Non-pigmented ciliary epithelial cell (primary cell): ENCODE measurements around the gene B4GALNT3.

ENCODE experiments used
- DNase-seq: peaks from one replicate; pipeline ENCODE4 v3.0.0-alpha.2; 2010; ENCODE audit warnings: low read depth

Gene B4GALNT3

DNA sequence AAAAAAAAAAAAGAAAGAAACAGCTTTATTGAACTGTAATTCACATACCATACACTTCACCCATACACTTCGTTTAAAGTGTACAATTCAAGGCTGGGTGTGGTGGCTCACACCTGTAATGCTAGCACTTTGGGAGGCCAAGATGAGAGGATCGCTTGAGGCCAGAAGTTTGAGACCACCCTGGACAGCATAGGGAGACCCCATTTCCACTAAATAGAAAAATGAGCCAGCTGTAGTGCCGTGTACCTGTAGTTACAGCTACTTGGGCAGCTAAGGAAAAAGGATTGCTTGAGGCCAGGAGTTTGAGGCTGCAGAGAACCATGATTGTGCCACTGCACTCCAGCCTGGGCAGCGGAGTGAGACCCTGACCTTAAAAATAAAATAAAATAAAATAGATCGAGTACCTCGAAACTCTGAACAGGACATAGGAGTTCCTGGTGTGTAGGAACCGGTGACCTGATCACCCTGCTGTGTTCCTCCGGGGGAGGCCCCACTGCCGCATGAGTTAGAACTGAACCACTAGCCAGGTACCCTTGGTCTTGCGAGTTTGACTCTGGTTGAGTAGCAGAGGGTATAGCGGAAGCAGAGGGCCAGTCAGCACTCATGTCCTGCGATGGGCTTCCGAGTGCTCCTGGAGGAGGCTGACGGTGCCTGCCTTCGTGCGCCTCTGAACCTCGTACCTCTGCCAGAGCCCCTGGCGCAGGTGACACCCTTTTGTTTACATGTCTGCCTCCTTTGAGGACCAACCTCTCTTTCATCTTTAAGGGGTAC lies 80.0 kb downstream of the B4GALNT3 start:
- no peak for DNase-seq

DNA sequence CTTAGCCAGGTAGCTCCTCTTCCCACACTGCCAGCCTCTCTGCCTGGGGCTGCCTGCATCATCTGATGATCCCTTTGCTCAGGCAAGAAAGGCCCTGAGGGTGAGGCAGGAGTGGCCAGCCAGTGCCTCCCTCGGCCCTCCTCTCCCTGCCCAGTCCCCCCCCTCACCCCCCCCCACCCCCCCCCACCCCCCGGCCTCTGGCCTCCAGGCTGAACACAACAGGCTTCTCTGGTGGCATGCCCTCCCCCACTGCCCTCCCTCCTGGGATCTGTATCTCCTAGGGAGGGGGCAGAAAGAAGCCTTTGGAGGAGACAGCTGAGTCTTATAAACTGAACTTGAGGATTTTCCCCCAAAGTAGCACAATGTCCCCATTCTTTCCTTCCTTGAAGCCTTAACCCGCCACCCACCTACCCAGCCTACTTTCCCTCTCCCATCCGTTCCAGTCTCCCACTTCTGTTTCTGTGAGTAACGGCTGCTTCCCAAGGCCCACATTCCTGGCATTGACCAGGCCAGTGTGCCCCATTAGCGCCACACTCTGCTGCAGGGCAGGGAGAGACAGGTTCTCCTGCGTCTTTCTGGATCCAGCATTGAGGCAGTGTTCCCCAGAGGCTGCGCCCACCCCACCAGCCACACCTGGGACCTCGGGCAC lies 82.1 kb downstream of the B4GALNT3 start:
- no peak for DNase-seq

DNA sequence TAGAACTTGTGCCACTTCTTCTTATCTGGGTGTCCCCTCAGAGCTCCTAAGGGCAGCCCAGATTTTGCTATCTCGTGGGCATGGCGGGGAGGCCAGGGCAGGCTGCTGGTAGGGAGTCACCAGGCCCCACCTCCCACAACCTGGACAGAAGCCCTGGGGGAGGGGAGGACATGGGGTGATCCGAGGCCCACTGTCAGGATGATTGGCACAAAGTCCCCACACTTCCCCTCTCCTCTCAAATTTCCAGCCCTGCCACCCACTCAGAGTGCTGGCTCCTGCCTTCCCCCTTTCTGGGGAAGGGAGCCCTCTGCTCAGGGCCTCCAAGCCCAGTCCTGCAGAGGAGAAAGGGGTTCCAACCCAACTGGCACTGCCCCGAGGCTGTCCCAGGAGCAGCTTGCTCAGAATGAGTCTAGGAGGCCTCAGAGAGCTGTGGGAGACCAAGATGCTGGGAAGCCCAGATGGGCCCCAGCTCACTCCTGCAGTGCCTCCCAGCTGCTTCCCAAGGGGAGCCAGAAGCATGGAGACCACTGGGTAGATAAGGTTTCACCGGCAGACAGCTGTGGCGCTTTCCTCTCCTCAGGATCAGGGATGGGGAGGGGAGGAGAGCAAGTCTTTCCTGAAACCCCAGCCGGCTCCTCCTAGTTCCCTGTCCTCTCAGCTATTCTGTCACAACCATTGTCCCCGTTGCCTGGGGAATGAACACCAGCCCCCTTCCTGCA lies 82.8 kb downstream of the B4GALNT3 start:
- DNase-seq = no peak

DNA sequence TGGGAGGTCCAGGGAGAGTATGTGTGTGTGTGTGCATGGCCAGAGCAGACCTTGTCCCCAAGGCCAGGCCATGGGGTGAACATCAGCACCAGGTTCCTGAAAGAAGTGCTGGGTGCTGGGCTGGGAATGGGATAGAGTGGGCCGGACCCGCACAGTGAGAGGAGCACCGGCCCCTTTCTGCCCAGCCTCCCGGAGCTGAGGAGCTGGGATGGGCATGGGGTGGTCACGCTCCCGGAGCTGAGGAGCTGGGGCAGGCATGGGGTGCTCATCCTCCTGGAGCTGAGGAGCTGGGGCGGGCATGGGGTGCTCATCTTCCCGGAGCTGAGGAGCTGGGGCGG lies 83.3 kb downstream of the B4GALNT3 start:
- DNase-seq = no peak

DNA sequence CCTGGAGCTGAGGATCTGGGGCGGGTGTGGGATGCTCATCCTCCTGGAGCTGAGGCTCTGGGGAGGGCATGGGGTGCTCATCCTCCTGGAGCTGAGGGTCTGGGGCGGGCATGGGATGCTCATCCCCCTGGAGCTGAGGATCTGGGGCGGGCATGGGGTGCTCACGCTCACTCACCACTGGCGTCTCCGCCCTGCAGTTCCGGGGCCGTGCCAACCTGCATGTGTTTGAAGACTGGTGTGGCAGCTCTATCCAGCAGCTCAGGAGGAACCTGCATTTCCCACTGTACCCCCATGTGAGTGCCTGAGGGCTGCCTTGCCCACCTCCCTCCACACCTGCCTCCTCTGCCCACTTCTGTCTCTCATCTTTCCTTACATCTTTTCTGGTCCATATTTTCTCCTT lies 84.4 kb downstream of the B4GALNT3 start:
- DNase-seq = no peak

DNA sequence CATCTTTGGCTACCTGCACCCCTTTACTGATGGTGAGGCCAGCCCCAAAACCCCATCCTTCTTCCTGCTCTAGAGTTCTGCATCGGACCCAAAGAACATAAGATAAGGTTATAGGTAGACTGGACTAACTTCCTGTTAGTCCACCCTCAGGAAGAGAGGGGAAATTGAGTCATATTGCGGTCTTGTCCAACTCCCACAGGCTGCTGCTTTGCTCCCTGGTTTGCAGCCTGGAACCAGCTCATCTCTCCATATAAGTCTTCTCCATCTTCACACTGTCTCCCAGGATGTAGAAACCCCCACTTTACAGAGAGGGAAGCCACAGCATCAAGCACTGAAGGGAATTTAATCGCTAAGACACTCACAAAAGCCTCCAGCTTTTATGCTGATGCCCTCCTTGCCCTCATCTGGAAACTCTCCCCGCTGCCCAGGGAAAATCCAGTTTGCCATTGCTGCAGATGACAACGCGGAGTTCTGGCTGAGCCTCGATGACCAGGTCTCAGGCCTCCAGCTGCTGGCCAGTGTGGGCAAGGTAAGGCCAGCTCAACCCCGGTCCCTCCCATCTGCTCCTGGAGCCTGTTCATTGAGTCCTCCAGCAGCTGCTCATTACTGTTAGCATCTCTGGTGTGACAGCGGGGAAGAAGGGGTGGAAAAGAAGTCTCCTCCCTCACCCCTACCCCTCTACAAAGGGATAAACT lies 85.3 kb downstream of the B4GALNT3 start:
- DNase-seq = no peak

DNA sequence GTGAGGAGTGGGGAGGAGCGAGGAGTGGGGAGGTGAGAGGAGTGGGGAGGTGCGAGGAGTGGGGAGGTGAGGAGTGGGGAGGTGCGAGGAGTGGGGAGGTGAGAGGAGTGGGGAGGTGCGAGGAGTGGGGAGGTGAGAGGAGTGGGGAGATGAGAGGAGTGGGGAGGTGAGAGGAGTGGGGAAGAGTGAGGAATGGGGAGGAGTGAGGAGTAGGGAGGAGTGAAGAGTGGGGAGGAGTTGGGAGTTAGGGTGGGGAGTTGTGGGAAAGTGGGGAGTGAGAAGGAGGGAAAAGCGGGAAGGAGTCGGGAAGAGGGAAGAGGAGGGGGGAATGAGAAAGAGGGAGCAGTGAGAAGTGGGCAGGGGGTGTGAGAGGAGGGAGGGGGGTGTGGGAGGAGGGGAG lies 86.1 kb downstream of the B4GALNT3 start:
- no peak for DNase-seq

DNA sequence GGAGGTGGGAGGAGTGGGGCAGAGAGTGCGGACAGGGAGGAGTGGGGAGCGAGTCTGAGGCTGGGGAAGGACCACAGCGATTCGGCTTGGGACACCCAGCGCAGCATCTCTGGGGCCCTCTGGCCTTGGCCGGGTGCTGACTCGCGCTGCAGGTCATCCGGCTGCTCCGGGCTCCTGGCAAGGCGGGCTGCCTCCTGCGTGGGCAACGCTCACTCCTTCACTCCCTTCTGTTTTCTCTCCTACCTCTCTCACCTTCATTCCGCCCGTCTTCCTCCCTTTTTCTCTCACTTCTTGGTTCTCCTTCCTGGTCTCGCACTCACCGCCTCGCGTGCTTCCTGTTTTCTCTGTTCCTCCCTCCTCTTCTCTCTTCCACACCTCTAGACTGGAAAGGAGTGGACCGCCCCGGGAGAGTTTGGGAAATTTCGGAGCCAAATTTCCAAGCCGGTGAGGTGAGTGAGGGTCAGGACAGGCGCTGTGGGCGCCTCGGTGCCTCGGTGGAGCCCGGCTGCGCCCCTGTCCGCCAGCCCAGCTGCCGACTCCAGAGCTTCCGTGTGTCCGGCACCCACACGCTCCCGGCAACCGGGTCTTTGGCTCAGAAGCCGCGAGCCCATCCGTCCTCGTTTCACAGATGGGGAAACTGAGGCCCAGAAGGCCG lies 86.7 kb downstream of the B4GALNT3 start:
- no peak for DNase-seq

DNA sequence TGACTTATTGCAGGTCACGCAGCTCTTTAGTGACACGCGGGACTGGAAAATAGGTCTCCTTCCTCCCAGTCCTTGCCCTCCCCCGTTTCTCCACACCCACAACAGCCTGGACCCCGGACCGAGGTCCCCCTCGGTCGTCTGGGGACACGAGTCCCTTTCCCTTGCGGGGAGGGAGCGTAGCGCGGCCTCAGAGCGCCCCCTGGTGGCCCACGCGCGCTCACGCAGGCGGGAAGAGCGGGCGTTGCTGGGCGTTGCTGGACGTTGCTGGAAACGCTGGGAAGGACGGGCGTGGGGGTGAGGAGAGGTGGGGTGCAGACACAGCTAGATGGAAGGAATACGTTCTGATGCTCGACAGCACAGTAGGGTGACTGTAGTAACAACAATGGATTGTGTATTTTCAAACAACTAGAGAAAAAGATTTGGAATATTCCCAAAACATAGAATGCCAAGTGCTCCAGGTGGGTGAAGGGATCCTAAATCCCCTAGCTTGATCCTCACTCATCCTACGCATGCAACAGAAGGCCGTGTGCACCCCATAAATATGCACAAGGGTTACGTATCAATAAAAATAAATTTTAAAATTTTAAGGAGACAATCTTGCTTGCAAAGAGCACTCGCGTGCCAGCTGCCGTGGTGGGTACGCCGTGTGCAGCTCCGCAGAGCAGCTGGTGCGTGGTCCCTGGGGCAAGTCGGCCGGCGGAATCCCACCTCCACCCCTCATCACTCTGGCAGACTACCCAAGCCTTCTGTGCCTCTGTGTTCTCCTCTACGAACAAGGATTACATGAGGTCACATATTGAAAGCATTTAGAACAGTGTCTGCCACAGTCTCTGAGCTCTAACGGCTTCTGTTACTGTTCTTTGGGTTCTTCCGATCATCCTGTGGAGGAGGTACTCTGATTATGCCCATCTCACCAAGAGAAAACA lies 87.4 kb downstream of the B4GALNT3 start:
- no peak for DNase-seq

DNA sequence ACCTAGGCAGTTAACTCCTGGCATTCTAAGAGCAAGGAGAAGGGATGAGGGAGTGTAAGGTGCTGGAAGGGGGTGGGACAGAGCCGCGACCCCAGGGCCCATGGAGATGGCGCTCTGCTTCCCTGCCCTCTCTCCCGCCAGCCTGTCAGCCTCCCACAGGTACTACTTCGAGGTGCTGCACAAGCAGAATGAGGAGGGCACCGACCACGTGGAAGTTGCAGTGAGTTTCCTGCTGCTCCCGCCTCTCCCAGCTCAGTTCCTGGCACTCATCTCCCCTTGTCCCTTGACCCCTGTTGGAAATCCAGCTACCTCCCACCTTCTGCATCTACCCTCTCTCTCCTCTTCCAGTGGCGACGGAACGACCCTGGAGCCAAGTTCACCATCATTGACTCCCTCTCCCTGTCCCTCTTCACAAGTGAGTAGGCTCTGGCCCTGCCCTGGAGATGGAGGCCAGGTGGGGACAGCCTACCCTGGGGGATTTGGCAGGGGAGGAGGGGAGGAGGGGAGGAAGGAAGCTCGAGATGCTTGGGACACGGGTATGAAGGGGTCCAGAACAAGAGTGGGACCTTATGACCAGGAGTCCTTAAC lies 88.2 kb downstream of the B4GALNT3 start:
- DNase-seq = no peak

DNA sequence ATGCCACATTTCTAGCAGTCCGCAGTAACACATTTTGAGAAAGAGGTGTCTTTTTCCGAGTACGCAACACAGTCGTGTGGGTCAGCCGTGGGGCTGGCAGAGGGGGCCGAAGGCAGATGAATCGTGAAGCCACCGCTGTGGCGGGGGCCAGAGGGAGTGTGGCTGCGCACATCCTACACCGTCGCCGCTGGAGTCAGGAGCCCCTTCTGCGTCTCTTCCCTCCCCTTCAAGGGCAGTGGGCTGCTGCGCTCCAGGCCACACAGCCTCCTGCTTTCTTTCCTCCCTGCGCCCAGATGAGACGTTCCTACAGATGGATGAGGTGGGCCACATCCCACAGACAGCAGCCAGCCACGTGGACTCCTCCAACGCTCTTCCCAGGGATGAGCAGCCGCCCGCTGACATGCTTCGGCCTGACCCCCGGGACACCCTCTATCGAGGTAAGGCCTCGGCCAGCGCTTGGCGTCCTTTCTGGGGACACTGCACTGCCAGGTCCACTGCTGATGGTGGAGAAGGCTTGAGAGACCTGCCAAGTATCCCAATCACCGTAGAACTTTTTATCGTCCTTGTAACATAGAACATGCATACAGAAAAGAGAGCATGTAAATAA lies 89.8 kb downstream of the B4GALNT3 start:
- DNase-seq = no peak

DNA sequence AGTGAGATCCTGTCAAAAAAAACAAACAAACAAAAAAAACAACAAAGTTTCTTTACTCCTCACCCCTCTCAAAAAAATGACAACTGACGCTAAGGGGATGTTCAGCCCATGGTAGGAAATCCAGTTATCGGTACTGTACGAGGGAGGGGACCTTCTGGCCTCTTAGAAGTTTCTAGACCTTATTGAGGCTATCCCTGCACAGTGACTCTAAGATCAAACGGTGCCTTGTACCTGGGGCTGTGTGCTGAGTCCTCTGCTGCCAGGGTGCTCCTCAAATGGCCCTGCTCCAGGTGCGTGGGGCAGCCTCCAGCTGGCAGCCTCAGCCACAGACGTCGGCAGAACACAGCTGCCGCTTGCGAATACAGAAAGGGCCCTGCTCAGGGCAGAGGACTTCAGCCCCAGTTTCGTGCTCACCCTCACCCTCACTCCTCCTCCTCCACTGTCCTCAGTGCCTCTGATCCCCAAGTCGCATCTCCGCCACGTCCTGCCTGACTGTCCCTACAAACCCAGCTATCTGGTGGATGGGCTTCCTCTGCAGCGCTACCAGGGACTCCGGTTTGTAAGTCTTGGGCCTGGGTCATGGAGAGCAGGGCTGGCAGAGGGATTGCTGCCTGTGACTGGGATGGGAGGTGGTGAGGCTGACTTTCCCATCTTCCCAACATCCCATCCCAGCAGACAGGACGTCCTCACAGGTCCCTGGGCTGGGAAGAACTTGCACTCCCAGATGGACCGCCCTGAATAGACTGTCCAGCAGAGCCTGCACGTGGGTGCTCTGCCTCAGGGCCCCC lies 90.9 kb downstream of the B4GALNT3 start:
- no peak for DNase-seq

DNA sequence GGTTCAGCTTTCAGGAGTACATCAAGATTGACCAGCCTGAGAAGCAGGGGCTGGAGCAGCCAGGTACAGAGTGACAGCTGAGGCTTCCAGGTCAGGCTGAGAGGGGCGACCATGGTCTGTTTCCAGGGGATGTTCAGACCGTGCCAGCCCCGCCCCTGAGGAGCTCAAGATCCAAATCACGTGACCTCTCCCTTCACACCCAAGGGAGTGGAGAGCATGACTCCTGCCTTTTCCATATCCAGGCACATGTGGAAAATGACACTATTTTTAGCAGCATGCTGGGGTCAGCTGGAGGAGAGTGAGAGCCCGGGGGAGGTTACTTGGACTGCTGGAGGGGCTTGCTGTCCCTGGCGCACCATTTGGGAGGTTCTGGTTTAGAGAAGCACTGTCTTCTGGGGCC lies 92.7 kb downstream of the B4GALNT3 start:
- DNase-seq = no peak

DNA sequence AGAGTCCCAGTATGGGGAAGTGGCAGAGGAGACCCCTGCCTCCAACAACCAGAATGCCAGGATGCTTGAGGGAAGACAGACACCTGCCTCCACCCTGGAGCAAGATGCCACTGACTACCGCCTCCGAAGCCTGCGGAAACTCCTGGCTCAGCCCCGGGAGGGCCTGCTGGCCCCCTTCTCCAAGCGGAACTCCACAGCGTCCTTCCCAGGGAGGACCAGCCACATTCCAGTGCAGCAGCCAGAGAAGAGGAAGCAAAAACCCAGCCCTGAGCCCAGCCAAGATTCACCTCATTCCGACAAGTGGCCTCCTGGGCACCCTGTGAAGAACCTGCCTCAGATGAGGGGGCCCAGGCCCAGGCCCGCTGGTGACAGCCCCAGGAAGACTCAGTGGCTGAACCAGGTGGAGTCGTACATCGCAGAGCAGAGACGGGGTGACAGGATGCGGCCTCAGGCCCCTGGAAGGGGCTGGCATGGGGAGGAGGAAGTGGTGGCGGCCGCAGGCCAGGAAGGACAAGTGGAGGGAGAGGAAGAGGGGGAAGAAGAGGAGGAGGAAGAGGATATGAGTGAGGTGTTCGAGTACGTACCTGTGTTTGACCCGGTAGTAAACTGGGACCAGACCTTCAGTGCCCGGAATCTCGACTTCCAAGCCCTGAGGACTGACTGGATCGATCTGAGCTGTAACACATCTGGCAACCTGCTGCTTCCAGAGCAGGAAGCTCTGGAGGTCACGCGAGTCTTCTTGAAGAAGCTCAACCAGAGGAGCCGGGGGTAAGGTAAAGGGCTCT lies 93.7 kb downstream of the B4GALNT3 start:
- DNase-seq = no peak

DNA sequence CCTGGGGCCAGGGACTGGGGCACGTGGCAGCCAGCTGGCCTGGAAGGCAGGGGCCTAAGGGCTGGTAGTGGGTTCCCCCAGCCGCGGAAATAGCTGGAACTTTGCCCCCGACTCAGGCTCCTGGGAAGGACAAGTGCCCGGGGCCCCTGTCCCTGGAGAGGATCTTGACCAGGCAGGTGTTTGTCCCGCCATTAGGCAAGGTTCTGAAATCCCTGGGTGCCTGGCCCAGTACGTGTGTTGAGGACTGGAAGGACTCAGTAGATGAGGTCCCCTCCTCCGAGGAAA lies 94.2 kb downstream of the B4GALNT3 start:
- no peak for DNase-seq

DNA sequence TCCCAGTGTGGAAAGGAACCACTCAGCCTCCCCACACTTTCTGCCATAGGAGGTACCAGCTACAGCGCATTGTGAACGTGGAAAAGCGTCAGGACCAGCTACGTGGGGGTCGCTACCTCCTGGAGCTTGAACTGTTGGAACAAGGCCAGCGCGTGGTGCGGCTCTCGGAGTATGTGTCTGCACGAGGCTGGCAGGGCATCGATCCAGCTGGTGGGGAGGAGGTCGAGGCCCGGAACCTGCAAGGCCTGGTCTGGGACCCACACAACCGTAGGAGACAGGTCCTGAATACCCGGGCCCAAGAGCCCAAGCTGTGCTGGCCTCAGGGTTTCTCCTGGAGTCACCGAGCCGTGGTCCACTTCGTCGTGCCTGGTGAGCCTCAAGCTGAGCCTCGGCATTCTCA lies 96.8 kb downstream of the B4GALNT3 start:
- DNase-seq = no peak

DNA sequence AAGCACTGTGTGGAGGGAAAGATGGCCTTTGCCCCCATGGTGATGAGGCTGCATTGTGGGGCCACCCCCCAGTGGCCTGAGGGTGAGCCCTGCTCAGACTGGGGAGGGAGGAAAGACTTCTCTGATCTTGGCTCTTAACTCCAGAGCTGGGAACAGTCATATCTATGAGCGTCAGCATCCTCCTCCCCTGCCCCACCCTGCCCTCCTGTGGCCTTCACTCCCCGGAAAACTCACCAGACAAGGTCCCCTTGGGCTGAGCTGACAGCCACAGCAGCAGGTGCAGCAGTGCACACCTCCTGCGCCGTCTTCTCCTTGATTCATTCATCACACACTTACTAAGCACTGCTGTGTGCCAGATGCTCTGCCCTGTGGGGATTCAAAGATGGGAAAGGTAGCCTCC lies 98.8 kb downstream of the B4GALNT3 start:
- DNase-seq = no peak

DNA sequence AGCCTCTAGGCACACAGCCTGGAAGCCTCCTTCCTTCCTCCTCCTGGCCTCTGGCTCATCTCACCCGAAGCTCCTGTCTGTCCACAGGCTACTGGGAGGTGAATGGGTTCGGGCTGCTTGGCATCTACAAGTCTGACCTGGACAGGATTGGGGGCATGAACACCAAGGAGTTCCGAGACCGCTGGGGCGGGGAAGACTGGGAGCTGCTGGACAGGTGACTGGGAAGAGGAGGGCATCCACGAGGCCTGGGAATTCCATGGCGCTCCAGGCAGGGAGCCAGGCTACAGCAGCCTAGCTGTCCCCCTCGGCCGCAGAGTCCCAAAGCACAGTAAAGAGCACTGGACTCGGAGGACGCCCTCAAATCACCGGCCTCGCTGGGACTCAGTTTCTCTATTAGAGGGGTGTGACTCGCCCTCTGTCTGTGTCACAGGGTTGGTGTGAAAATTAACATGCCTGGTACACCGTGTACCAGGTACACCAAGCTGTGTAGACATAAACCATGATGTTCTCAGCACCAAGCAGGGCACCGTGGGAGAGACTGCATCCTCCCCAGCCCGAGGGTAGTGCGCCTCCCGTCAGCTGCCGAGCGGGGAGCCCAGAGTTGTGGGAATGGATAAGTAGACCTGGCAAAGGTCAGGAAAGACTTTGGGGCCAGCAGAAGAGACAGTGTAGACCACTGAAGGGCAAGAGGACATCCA lies 99.6 kb downstream of the B4GALNT3 start:
- DNase-seq = no peak
